Stimulated activated CD8-positive, alpha-beta memory T cell treated with anti-CD3 and anti-CD28 coated beads, Interleukin-7, amount 100 ng/mL, for 24 hours (primary cell): ENCODE measurements around the gene PLXNA1.

Experiments
- DNase-seq: peaks from one replicate; pipeline ENCODE4 v3.0.0-alpha.2; 2020; ENCODE audit warnings: low read depth

Gene PLXNA1

GRCh38 chr3:127002195-127003174, 19.6 kb downstream of the PLXNA1 start:
- DNase-seq: no peak

- DNase-seq: no peak
Observed at GRCh38 chr3:127003175-127003555, 20.2 kb downstream of the PLXNA1 start.

DNA sequence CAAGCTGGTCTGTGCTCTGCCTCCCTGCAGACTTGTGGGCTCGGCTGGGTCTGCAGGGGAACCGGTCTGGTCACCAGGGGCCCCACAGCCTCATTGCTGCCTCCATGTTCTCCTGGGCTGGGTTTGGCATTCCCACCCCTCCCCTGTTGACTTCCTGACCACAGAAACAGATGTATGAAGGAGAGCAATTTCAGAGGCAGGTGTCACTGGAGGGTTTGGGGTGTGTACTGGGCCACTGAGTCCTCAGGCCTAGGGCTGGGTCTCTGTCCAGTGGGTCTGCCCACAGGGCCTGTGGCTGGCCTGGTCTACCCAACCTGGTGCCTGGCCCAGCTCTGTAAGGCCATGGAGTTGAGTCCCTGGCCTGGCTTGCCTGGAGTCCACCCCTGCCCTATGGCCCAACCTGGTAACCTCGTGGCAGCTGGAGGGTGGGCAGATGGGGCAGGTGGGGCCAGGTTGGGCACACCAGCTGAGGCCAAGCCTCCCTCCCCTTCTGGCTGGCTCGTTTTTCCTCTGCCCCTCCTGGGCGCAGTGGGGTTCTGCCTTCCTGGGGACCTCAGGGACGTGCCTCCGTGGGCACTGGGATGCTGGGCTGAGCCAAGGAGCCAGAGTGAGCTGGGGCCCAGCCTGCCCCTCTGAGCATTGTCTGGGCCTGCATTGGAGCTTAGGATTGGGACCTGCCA, 20.8 kb downstream of the PLXNA1 start:
- no peak for DNase-seq

- no peak for DNase-seq
Observed at GRCh38 chr3:127004641-127005397, 21.9 kb downstream of the PLXNA1 start.

- DNase-seq: no peak
Observed at GRCh38 chr3:127005864-127006500, 23.1 kb downstream of the PLXNA1 start.

- no peak for DNase-seq
Observed at GRCh38 chr3:127006781-127007436, 24.0 kb downstream of the PLXNA1 start.

- DNase-seq: no peak
Observed at GRCh38 chr3:127008236-127008635, 25.3 kb downstream of the PLXNA1 start.

DNA sequence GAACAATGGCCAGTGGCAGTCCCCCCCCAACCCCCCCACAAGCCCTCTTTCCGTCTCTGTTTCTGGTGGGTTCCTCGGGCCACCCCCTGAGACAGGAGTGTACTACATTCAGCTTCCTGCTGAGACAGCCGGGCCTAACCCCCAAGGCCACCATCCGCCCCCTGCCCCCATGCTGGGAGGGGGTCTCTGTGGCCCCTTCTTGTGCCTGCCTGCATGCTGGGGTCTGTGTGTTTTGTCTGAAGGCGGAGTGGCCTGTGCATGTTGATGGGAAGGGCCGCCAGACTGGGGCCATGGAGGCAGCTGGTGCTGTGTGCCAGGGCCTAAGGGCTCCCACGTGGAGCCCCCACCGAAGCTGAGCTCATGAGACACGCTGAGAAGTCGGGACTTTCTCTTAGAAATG, 26.6 kb downstream of the PLXNA1 start:
- DNase-seq: no peak

DNA sequence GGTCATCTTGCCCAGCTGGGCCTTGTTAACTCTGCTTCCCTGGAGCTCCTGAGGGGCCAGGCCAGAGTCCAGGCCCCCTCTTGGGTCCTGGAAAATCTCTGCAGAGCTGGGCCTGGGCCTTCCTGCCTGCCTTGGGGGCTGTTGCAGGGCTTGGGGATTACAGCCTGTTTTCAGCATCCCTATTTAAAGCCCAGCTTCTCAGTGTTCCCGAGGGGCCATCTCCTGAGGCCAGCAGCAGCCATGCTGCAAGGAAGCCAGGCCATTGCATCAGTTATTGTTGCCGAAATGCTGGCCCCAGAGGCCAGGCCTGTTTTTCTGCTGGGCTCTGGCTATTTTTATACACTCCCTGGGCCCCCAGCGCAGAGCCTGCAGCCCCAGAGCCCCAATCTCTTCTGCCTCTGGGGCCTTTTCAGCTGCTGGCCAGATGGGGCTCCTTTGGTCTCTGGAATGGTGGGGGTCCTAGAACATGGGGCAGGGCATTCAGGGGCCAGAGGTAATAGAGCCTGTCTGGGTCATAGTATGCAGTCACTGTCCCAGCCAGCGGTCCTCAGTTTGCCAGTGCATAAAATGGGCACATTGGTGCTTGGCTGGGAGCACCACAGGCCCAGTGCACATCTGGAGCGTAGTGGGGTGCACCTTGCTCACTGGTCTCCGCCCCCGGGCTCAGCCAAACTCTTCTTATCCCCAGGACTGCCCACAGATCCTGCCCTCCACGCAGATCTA, 28.5 kb downstream of the PLXNA1 start:
- no peak for DNase-seq

- no peak for DNase-seq
Observed at GRCh38 chr3:127012091-127012490, 29.2 kb downstream of the PLXNA1 start.

GRCh38 chr3:127013181-127013580, 30.3 kb downstream of the PLXNA1 start:
- DNase-seq: no peak

- DNase-seq: no peak
Observed at GRCh38 chr3:127013758-127014535, 31.0 kb downstream of the PLXNA1 start.

DNA sequence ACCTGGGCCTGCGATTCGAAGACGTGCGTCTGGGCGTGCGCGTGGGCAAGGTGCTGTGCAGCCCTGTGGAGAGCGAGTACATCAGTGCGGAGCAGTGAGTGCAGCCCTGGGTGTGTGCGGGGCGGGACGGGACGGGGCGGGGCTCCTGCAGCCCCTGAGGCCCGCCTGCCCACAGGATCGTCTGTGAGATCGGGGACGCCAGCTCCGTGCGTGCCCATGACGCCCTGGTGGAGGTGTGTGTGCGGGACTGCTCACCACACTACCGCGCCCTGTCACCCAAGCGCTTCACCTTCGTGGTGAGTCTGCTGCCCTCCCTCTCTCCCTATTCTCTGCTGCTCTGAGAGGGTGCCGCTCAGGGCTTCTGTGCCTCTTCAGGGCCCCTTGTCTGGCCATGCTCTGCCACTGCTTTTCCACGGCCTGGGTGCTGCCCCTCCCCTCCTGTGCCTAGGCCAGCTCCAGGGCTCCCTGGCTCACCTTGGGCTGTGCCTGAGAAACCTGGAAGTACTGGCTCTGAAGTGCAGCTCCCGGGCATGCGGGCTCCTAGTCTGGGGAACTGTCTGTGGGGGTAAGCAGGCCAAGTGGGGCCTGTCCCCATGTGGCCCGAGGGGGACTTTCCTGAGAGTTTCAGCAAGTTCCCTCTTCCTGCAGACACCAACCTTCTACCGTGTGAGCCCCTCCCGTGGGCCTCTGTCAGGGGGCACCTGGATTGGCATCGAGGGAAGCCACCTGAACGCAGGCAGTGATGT, 31.8 kb downstream of the PLXNA1 start:
- no peak for DNase-seq

DNA sequence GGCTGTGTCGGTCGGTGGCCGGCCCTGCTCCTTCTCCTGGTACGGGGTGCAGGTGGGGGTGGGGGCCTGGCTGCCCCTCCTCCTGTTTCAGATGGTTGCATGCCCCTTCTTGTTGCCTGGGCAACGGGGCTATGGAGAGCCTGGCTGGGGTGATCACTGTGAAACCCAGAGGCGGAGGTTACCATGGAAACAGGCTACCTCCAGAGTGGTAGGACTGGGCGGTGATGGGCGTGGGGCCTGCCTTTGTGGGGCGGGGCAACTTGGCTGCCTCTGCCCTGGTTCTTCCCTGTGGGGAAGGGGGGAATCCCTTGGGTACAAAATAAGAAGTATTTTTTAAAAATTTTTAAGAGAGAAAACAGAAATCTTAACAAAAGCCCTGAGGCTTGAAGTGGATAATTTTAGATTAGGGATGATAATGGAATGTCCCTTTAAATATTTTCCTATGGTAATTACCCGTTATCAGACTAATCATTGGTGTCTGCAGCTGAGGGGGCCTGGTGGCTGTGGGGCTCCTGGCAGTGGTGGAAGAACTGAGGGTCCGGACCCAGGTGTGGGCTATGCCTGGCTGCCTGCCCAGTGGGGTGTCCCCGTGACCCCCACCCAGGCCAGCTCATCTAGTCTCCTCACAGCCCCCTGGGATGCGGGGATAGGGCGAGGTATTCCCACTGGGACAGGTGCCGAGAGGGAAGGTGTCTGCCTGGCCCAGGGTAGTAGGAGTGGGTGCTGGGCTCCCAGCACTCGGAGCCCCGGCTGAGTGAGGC, 32.5 kb downstream of the PLXNA1 start:
- no peak for DNase-seq

- no peak for DNase-seq
Observed at GRCh38 chr3:127016043-127016343, 33.1 kb downstream of the PLXNA1 start.

GRCh38 chr3:127016461-127016860, 33.5 kb downstream of the PLXNA1 start:
- DNase-seq: no peak

DNA sequence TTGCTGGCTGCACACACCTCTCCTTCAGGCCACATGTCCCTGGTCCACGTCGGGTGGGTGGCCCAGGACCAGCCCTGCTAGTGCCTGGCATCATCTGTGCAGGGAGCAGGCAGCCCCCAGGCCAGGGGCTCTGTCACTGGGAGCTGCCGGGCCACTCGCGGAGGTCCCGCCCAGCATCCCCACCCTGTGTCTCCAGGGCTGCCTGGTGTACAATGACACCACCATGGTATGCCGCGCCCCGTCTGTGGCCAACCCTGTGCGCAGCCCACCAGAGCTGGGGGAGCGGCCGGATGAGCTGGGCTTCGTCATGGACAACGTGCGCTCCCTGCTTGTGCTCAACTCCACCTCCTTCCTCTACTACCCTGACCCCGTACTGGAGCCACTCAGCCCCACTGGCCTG, 34.3 kb downstream of the PLXNA1 start:
- DNase-seq: no peak

GRCh38 chr3:127017781-127018180, 34.9 kb downstream of the PLXNA1 start:
- no peak for DNase-seq
